ENCODE results near the gene CRYGC. TPM values are rescaled to one million over a fixed set of nuclear protein-coding genes. Genes with fewer than 3 reads are reported as not detected.

The CRYGC gene
- total RNA-seq = not detected
- long read RNA-seq, donor 1 = 0 reads
- long read RNA-seq, donor 2 = 0 reads

GRCh38 chr2:208129744-208130711, at the start of gene CRYGC:
Gene CRYGC (minus strand): TSS chr2:208129828. CDS start chr2:208129792, 36 bp downstream.
- peak in 2 of 3 donors; percentile 43 to 58 for DNase-seq

GRCh38 chr2:208179028-208179609, 49.5 kb upstream of the CRYGC start:
- Histone ChIP-seq H3K36me3 (ENCODE audit: low read depth) (no peaks in the 10 kb centered on the region), H3K4me3 (no peak overlapping the region), H3K4me1 (ENCODE audit: low read depth) (no peaks in the 10 kb centered on the region), H3K9me3 (no peaks in the 10 kb centered on the region)
- intact Hi-C loops (cut with DNase I, micrococcal nuclease) = loop anchor here in 1 of 2 donors (10.0 kb wide), 1 partner anchor 76 kb away; the partner anchor contains the start of gene IDH1
- peak; percentile 12 for ATAC-seq
- TF ChIP-seq CTCF (IDR thresholded peaks at IDR 0.05) = no peak
- DNase-seq = no peak

More at GRCh38 chr2:208129744-208130711, at the start of gene CRYGC:
- no peaks in the 10 kb centered on the region for H3K36me3 ChIP-seq (ENCODE audit: low read depth)
- H3K4me1 ChIP-seq (ENCODE audit: low read depth) = peaks cover 12% of the 10 kb centered on the region
- intact Hi-C loops (cut with DNase I, micrococcal nuclease) = no loop called here
- no peaks in the 10 kb centered on the region for H3K9me3 ChIP-seq
- H3K4me3 ChIP-seq = no peak within 1 kb of the TSS
- TF ChIP-seq CTCF (IDR thresholded peaks at IDR 0.05) = no peak
- peak; percentile 96 for ATAC-seq

GRCh38 chr2:208175840-208176153, 46.2 kb upstream of the CRYGC start:
- intact Hi-C loops (cut with DNase I, micrococcal nuclease) = loop anchor here in 1 of 2 donors (10.0 kb wide), 1 partner anchor 79 kb away; the partner anchor contains the start of gene IDH1
- no peak overlapping the region for H3K4me3 ChIP-seq
- no peaks in the 10 kb centered on the region for H3K4me1 ChIP-seq (ENCODE audit: low read depth)
- DNase-seq (no peak), ATAC-seq (no peak)
- TF ChIP-seq CTCF (IDR thresholded peaks at IDR 0.05) = no peak
- no peaks in the 10 kb centered on the region for H3K9me3 ChIP-seq
- H3K36me3 ChIP-seq (ENCODE audit: low read depth) = no peaks in the 10 kb centered on the region

- Histone ChIP-seq H3K4me3 (no peak overlapping the region), H3K9me3 (no peaks in the 10 kb centered on the region), H3K36me3 (ENCODE audit: low read depth) (no peaks in the 10 kb centered on the region), H3K4me1 (ENCODE audit: low read depth) (no peaks in the 10 kb centered on the region)
- peak; percentile 84 for TF ChIP-seq CTCF (IDR thresholded peaks at IDR 0.05)
- ATAC-seq = peak; percentile 99
- peak in 2 of 3 donors; percentile 68 to 89 for DNase-seq
- intact Hi-C loops (cut with DNase I, micrococcal nuclease) = loop anchor here in 1 of 2 donors (10.0 kb wide), 1 partner anchor 80 kb away; the partner anchor contains the start of gene IDH1
Observed at GRCh38 chr2:208175069-208175839, 45.6 kb upstream of the CRYGC start.

GRCh38 chr2:208174144-208174543, 44.5 kb upstream of the CRYGC start:
- H3K36me3 ChIP-seq (ENCODE audit: low read depth) = no peaks in the 10 kb centered on the region
- H3K9me3 ChIP-seq = no peaks in the 10 kb centered on the region
- intact Hi-C loops (cut with DNase I, micrococcal nuclease) = loop anchor here in 1 of 2 donors (10.0 kb wide), 1 partner anchor 81 kb away; the partner anchor contains the start of gene IDH1
- DNase-seq (no peak), ATAC-seq (no peak)
- no peak for TF ChIP-seq CTCF (IDR thresholded peaks at IDR 0.05)
- H3K4me3 ChIP-seq = no peak overlapping the region
- no peaks in the 10 kb centered on the region for H3K4me1 ChIP-seq (ENCODE audit: low read depth)
